Measurements from ENCODE around the gene CFAP61. TPM values are rescaled to one million over a fixed set of nuclear protein-coding genes. Genes with fewer than 3 reads are reported as not detected.

The CFAP61 gene
- not detected in 2 replicates for total RNA-seq

GRCh38 chr20:20052074-20052970, at the start of gene CFAP61, which contains the start of gene CRNKL1:
CFAP61 (plus strand) TSS chr20:20052532; CDS start chr20:20056654, 4,122 bp downstream.
CRNKL1 (minus strand) TSS chr20:20052466; CDS start chr20:20052342, 124 bp downstream.

GRCh38 chr20:20017001-20017843, 35.1 kb upstream of the CFAP61 start, which contains the start of gene NAA20:
NAA20 (plus strand) TSS chr20:20017362; CDS start chr20:20017397, 35 bp downstream.

GRCh38 chr20:20367575-20368417, 315.5 kb downstream of the CFAP61 start, which contains the start of gene INSM1:
INSM1 (plus strand) TSS chr20:20368104; CDS start chr20:20368268, 164 bp downstream.

Other genes with a start within 250 kb of the CFAP61 start
- 37.1 and 53.3 TPM in 2 replicates for gene NAA20, start 35.2 kb upstream of the CFAP61 start, total RNA-seq
- 26.2 and 26.6 TPM in 2 replicates for gene CRNKL1, start 66 bp upstream of the CFAP61 start, total RNA-seq